ENCODE results near the gene TMEM52. TPM values are rescaled to one million over a fixed set of nuclear protein-coding genes. Genes with fewer than 3 reads are reported as not detected.

Gene TMEM52
- polyA plus RNA-seq, 3 donors, result 2.3 TPM; not detected in 2

DNA sequence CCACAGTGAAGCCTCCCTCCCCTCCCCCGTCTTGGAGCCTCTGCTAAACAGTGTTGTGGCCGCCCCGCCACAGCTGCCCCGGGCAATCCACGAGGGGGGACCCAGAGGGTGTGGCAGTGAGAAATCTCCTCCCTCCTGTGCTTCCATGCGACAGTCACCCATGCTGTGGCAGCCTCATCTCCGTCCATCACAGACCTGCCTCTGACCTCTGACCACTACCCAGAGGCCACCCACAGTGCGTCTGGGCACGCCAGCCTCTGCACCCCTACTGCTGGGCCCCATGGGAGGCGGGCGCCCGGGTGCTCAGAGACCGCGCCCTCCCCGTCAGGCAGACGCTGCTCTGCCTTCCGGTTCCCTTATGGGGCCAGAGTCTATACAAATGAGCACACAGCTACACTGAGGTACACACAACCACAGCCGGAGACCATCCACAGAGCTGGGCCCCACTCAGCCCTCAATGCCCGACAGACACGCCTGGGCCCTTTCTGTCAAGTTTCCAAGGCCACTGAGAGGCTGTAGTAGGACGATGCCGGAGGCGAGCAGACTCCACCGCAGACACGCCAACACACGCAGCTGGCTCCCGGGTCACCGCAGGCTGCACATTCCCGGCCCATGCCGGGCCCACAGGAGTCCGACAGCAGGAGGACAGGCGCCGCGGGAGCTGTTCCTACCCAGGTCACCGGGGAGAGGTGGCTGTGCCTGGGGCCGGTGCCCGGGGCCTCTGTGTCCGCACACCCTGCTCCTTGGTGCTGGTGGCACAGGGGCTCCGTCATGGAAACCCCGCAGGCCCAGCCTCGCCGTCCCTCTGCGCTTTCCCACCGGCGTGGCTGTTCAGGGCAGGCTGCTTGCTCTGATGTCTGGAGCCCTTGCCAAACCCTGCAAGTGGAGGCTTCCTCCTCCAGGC, 23.9 kb upstream of the TMEM52 start:
- Mint-ChIP-seq H3K36me3 (no peaks in the 10 kb centered on the region), H3K27me3 (ENCODE audit: low read depth in 3 of 3) (peaks cover 2 to 12% (median 8%) of the 10 kb centered on the region in 3 donors), H3K9me3 (peaks cover 0 to 3% (median 0%) of the 10 kb centered on the region in 7 donors), H3K4me1 (peaks cover 6% of the 10 kb centered on the region), H3K27ac (no peak overlapping the region), H3K4me3 (no peak overlapping the region)
- Histone ChIP-seq H2AFZ (ENCODE audit: insufficient read depth, low read depth, low read length, poor library complexity, severe bottlenecking) (no peak overlapping the region), H3K36me3 (replicated peaks in 1 of 2; ENCODE audit: control insufficient read depth in 1 of 2, insufficient read depth in 2 of 2, low read length in 2 of 2) (no peaks in the 10 kb centered on the region), H3K27ac (ENCODE audit: low read depth in 1 of 2, low read length in 2 of 2) (no peak overlapping the region), H3K4me1 (ENCODE audit: control insufficient read depth in 1 of 2, insufficient read depth in 2 of 2, low read length in 2 of 2) (peaks cover 6% of the 10 kb centered on the region in 2 donors), H3K9ac (ENCODE audit: insufficient read depth, low read length, poor library complexity, severe bottlenecking) (no peak overlapping the region), H3K79me2 (ENCODE audit: insufficient read depth, low read length) (no peaks in the 10 kb centered on the region), H3K27me3 (ENCODE audit: control insufficient read depth in 2 of 2, insufficient read depth in 2 of 2, low read length in 2 of 2) (no peaks in the 10 kb centered on the region), H3K4me2 (replicated peaks; ENCODE audit: extremely low read depth, low read length, poor library complexity, severe bottlenecking) (no peak overlapping the region), H3K4me3 (replicated peaks in 1 of 3; ENCODE audit: low read depth in 2 of 3, low read length in 3 of 3) (no peak overlapping the region), H4K20me1 (ENCODE audit: insufficient read depth, low read length) (no peaks in the 10 kb centered on the region), H3K9me3 (replicated peaks in 1 of 2; ENCODE audit: control insufficient read depth in 1 of 2, insufficient read depth in 1 of 2, low read length in 2 of 2) (no peaks in the 10 kb centered on the region)
- 92% methylated on average over 45 of the region's 45 CpGs for WGBS (ENCODE audit: insufficient coverage)
- intact Hi-C loops (cut with micrococcal nuclease), result loop anchor here in 1 of 2 donors (5.0 kb wide), 1 partner anchor 104 kb away; no protein-coding TSS in a partner anchor
- DNase-seq, result no peak
- TF ChIP-seq, protein P1, sequence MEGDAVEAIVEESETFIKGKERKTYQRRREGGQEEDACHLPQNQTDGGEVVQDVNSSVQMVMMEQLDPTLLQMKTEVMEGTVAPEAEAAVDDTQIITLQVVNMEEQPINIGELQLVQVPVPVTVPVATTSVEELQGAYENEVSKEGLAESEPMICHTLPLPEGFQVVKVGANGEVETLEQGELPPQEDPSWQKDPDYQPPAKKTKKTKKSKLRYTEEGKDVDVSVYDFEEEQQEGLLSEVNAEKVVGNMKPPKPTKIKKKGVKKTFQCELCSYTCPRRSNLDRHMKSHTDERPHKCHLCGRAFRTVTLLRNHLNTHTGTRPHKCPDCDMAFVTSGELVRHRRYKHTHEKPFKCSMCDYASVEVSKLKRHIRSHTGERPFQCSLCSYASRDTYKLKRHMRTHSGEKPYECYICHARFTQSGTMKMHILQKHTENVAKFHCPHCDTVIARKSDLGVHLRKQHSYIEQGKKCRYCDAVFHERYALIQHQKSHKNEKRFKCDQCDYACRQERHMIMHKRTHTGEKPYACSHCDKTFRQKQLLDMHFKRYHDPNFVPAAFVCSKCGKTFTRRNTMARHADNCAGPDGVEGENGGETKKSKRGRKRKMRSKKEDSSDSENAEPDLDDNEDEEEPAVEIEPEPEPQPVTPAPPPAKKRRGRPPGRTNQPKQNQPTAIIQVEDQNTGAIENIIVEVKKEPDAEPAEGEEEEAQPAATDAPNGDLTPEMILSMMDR (IDR thresholded peaks at IDR 0.05), result no peak

DNA sequence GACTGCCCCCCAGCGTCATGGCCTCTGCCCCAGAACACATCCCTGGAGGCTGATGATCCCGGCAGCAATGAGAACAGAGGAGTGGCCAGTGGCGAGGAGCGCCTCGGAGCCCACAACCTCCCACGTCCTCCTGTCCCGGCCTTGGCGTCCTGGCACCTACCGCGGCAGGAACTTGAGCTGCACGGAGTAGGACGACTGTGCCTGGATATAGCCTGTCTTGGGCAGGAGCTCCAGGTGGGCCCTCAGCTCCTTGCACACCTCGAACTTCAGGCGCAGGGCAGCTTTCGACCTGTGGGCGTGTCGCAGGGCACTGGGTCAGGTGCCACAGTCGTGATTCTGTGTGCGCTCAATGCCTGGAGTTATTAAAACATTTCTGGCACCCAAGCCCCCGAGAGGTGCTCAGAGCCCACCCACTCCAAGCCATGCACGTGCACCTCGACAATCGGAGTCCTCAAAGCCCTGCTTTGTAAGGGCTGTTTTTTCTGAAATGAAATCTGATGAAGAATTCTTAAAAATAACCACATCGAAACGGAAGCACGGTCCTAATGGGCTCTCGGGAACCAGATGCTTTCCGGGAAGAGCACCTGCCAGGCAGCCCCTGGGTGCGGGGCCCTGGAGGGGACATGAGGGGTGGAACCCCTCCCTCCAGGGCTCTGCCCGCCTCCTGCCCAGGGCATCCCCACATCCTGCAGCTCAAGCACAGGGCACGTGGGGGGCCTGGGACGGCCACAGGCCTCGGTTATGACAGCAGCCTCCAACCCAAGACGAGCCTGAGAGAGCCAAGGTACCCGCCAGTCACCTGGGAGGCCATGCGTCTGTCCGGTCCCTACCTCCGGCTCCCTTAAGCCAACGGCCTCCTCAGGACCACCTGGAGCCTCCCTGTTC, 23.0 kb upstream of the TMEM52 start:
- Mint-ChIP-seq H3K36me3 (no peaks in the 10 kb centered on the region), H3K4me1 (peaks cover 6% of the 10 kb centered on the region), H3K9me3 (peaks cover 0 to 3% (median 0%) of the 10 kb centered on the region in 7 donors), H3K27ac (no peak overlapping the region), H3K4me3 (no peak overlapping the region), H3K27me3 (ENCODE audit: low read depth in 3 of 3) (peaks cover 2 to 12% (median 8%) of the 10 kb centered on the region in 3 donors)
- Histone ChIP-seq H3K27me3 (ENCODE audit: control insufficient read depth in 2 of 2, insufficient read depth in 2 of 2, low read length in 2 of 2) (no peaks in the 10 kb centered on the region), H4K20me1 (ENCODE audit: insufficient read depth, low read length) (no peaks in the 10 kb centered on the region), H3K36me3 (replicated peaks in 1 of 2; ENCODE audit: control insufficient read depth in 1 of 2, insufficient read depth in 2 of 2, low read length in 2 of 2) (no peaks in the 10 kb centered on the region), H3K4me2 (replicated peaks; ENCODE audit: extremely low read depth, low read length, poor library complexity, severe bottlenecking) (no peak overlapping the region), H3K79me2 (ENCODE audit: insufficient read depth, low read length) (no peaks in the 10 kb centered on the region), H3K27ac (ENCODE audit: low read depth in 1 of 2, low read length in 2 of 2) (no peak overlapping the region), H3K4me1 (ENCODE audit: control insufficient read depth in 1 of 2, insufficient read depth in 2 of 2, low read length in 2 of 2) (peaks cover 6% of the 10 kb centered on the region in 2 donors), H3K4me3 (replicated peaks in 1 of 3; ENCODE audit: low read depth in 2 of 3, low read length in 3 of 3) (no peak overlapping the region), H2AFZ (ENCODE audit: insufficient read depth, low read depth, low read length, poor library complexity, severe bottlenecking) (no peak overlapping the region), H3K9ac (ENCODE audit: insufficient read depth, low read length, poor library complexity, severe bottlenecking) (no peak overlapping the region), H3K9me3 (replicated peaks in 1 of 2; ENCODE audit: control insufficient read depth in 1 of 2, insufficient read depth in 1 of 2, low read length in 2 of 2) (no peaks in the 10 kb centered on the region)
- WGBS (ENCODE audit: insufficient coverage), result 94% methylated on average over 31 of the region's 39 CpGs
- TF ChIP-seq, protein P1 (IDR thresholded peaks at IDR 0.05), result no peak
- intact Hi-C loops (cut with micrococcal nuclease), result loop anchor here in 1 of 2 donors (5.0 kb wide), 1 partner anchor 105 kb away; no protein-coding TSS in a partner anchor
- DNase-seq, result no peak
